ENCODE results near the gene SIL1.

Gene SIL1

DNA sequence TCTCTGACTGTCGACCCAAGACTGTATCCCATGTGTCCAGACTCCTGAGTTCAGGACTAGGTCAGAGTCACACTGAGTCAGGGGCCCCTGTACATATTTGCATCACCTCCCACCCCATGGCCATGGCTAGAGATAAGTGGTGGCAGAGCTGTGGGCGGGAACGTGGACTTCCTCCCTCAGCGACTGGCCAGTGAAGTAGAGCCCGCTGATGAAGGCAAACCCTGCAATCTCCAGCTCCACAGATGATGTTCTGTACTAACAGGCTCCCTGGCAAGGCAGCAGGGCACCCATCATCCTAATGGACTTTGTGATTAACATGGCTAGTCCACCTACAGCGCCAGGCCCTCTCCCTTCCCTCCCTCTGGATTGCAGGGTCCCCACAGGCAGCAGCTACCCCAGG, 212.5 kb downstream of the SIL1 start:
- FAIRE-seq: no peak
- no peak for DNase-seq (ENCODE audit: insufficient read length, low spot score)

DNA sequence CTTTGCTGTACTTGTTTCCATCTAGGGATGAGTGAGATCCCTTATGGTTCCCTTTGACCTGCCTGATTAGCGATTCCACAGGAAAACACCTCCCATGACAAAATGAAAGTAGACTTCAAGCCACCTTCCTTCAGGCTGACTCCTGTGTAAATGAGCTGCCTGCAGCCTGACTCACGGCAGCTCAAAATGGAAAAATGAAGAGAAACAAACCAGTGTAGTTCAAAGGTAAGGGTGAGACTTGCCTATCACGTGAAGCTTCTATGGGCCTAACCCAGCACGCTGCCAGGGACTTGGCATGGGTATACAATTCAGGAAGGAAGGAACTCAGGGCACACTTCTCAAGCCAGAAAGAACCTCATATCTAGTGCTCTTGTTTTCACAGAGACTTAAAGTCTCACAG, 212.9 kb downstream of the SIL1 start:
- TF ChIP-seq POLR2A (IDR thresholded peaks at IDR 0.05; ENCODE audit: low read depth, low read length): no peak
- DNase-seq (ENCODE audit: insufficient read length, low spot score): no peak
- no peak for FAIRE-seq

More for the DNA sequence above, 212.5 kb downstream of the SIL1 start:
- no peak for TF ChIP-seq POLR2A (IDR thresholded peaks at IDR 0.05; ENCODE audit: low read depth, low read length)

DNA sequence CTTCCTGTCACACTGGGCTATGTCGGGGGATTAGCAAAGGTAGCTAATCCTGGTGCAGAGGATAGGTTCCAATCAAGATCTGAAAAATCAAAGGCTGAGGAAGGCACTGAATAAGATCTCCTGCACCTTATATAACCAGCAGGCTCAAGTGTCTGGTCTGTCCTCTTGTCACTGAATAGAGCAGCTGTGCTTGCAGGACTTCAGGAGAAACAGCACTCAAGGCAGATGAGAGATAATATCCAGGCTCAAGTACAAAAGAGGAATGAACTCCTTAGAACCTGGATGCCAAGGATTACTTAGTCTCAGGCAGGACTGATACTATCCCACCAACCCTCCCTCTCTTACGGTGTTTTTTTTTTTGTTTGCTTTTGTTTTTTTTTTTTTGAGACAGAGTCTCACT, 214.2 kb downstream of the SIL1 start:
- DNase-seq (ENCODE audit: insufficient read length, low spot score) (no peak), FAIRE-seq (no peak)
- no peak for TF ChIP-seq POLR2A (IDR thresholded peaks at IDR 0.05; ENCODE audit: low read depth, low read length)

GRCh38 chr5:138981586-138981985, 216.6 kb downstream of the SIL1 start:
- DNase-seq (ENCODE audit: insufficient read length, low spot score) (no peak), FAIRE-seq (no peak)
- no peak for TF ChIP-seq POLR2A (IDR thresholded peaks at IDR 0.05; ENCODE audit: low read depth, low read length)

DNA sequence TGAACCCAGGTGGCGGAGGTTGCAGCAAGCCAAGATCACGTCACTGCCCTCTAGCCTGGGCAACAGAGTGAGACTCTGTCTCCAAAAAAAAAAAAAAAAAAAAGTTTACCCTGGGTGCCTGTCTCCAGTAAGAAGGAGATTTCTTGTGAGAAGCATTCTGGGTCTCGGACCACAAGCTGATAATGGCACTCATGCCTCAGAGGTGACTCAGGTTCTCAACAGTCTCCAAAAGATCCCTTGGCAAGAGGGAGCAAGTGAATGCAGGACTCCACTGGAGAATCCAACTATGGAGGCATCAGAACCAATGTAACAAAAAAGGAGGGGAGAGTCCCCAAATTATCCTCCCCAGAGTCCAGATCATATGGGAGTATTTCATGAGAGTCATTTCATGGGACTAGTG, 217.0 kb downstream of the SIL1 start:
- FAIRE-seq: no peak
- TF ChIP-seq POLR2A (IDR thresholded peaks at IDR 0.05; ENCODE audit: low read depth, low read length): no peak

DNA sequence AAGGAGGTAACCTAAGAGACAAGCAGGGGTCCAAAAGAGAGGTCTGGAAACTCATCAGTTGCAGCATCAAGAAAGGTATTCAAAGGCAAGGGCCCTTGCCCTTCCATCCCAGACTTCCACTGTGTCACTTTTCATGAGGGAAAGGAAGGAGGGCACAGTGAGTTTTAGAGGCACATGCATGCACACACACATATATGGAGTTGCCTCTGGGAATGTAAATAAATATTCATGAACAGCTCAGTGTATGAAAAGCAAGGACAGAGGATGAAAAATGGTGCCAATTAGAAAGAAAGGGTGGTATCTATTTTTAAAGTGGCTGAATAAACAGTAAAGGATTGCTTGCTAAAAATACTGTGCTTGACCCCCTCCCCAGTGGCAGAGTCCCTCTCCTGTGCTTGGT, 217.7 kb downstream of the SIL1 start:
- DNase-seq (ENCODE audit: insufficient read length, low spot score) (no peak), FAIRE-seq (no peak)
- TF ChIP-seq POLR2A (IDR thresholded peaks at IDR 0.05; ENCODE audit: low read depth, low read length): no peak

More for the DNA sequence above, 217.0 kb downstream of the SIL1 start:
- DNase-seq (ENCODE audit: insufficient read length, low spot score): no peak

DNA sequence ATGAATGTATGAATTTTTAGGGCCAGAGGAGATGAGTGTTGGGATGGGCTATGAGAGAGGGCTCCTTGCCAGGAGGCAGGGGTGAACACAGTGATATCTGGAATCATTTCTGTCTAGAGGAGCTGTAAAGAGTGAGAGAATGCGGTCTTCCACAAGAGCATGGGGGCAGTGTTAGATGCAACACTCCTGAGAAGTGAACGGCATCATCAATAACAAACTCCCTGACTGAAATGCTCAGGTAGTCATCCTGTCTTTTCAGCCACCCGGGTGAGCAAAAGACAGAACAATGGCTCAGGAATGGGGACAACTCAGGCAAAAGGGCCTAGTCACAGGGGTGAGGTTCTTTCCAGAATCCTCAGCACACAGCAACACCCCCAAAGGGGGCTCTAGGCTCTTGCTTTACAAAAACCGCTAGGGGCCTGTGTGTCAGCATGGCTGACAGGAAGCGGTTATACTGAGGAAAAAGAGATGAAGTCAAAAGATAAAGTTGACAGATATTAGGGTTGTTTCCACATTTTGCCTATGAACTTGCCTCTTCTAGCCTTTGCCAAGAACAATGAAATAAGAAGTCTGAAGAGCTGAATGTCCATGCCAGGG, 218.4 kb downstream of the SIL1 start:
- TF ChIP-seq POLR2A (IDR thresholded peaks at IDR 0.05; ENCODE audit: low read depth, low read length): no peak
- DNase-seq (ENCODE audit: insufficient read length, low spot score): no peak
- no peak for FAIRE-seq

DNA sequence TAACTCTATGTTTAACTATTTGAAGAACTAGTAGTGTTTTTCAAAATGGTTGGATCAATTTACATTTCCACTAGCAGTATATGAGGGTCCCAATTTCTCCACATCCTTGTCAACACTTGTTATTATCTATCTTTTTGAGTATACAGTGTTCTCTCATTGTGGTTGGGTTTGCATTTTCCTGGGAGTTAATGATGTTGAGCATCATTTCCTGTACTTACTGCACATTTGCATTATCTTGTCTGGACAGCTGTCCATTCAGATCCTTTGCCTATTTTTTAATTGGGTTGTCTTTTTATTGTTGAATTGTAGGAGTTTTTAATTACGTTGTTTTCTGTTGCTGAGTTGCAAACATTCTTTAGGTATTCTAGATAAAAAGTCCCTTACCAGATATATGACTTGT, 219.6 kb downstream of the SIL1 start:
- no peak for FAIRE-seq
- no peak for DNase-seq (ENCODE audit: insufficient read length, low spot score)
- no peak for TF ChIP-seq POLR2A (IDR thresholded peaks at IDR 0.05; ENCODE audit: low read depth, low read length)

DNA sequence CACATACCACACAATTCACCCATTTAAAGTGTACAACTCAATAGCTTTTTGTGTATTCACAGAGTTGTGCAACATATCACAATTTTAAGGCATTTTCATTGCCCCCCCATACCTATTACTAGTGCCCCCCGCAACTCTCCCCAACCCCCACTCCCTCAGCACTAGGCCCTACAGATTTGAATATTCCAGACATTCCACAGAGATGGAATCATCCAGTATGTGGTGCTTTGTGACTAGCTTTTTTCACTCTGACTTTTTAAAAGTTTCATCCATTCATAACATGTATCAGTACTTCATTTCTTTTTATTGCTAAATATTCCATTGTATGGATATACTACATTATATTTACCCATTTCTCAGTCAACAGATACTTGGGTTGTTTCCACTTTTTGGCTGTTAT, 220.1 kb downstream of the SIL1 start:
- no peak for TF ChIP-seq POLR2A (IDR thresholded peaks at IDR 0.05; ENCODE audit: low read depth, low read length)
- DNase-seq (ENCODE audit: insufficient read length, low spot score) (no peak), FAIRE-seq (no peak)

DNA sequence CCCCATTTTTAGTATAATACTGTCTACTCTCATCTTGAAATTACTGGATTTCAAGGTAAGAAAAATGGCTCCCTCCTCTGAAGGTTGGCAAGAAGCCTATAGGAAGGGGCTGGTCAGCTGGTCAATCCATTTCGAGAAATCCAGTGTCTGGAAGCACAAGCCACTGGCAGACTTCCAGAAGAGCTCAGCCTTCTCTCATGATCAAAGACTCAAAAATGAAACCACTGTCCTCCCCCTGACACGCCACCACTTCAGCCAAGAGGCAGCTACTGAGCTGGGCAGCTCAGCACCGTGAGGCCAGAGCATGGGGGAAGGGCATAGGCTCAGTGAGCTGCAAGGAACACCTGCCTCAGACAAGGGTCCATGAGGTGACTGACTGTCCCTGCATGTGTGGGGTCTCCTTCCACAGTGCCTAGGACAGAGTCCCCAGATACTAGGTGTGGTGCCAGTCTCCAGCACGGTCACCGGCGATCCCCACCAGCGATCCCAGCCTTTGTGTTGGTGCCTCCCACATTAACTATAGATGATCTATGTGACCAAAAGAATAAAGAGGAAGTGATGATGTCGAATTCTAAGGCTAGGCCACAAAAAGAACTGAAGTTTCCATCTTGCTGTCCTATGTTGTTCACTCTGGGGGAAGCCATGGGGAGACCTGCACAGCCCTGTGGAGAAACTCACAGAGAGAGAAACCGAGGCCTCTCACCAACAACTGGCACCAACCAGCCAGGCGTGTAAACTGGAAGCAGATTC, 222.9 kb downstream of the SIL1 start:
- no peak for TF ChIP-seq POLR2A (IDR thresholded peaks at IDR 0.05; ENCODE audit: low read depth, low read length)
- FAIRE-seq (no peak), DNase-seq (ENCODE audit: insufficient read length, low spot score) (no peak)

DNA sequence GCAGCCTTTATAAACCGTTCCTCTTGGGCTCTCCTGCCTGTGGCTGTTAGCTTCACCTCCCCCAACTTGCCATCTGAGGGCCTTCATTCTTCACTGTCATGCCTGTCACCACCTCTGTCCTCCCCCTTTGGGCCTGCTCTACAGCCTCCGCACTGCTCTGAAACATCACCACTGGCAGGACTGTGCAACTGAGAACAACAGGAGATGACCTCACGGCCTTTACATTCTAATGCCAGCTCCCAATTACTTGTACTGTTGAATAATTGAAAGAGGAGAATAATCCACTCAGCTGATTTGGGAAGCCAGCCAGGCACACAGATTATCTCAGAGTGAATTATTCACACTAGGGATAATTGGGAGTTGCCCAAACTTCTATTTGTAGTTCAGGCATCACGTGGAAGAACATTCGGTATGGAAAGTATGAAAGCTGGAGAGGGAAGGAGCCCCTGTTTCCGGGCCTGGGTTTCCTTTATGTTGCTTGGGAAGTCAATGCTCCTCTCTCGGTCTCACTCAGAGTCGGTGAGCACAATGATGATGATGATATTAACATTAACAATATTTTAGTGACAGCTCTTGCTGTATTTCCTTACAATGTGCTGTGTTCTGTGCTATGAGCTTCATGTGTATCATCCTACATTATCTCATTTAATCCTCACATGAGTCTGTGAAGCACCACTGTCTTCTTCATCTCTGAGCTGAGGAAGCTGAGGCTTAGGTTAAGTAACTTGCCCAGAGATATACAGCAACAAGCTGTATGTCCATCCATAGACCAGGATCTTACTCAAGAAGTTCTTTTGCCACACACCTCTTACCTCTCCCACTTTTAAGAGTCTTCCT, 223.7 kb downstream of the SIL1 start:
- FAIRE-seq: no peak
- TF ChIP-seq POLR2A (IDR thresholded peaks at IDR 0.05; ENCODE audit: low read depth, low read length): no peak
- no peak for DNase-seq (ENCODE audit: insufficient read length, low spot score)

- TF ChIP-seq POLR2A (IDR thresholded peaks at IDR 0.05; ENCODE audit: low read depth, low read length): no peak
- DNase-seq (ENCODE audit: insufficient read length, low spot score) (no peak), FAIRE-seq (no peak)
Measured at GRCh38 chr5:138972836-138973235, 225.3 kb downstream of the SIL1 start.

DNA sequence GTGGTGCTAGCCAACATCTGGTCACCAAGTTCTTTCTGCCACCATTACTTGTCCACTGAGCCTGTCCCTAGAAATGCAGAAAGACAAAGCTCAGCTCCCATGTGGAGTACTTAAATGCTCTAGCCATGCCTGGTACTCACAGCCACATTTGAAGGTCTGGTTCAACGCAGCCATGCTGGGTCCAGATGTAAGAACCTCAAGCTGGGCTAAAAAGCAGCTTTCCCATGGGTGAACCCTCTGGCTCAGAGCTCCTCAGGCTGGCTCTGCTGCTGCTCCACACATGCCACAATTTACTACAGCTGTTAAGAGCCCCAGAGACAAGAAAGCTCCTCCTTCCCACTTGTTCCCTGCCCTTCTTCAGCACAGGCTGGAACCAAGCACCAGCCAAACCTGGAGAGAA, 225.9 kb downstream of the SIL1 start:
- no peak for DNase-seq (ENCODE audit: insufficient read length, low spot score)
- FAIRE-seq: no peak
- TF ChIP-seq POLR2A (IDR thresholded peaks at IDR 0.05; ENCODE audit: low read depth, low read length): no peak

DNA sequence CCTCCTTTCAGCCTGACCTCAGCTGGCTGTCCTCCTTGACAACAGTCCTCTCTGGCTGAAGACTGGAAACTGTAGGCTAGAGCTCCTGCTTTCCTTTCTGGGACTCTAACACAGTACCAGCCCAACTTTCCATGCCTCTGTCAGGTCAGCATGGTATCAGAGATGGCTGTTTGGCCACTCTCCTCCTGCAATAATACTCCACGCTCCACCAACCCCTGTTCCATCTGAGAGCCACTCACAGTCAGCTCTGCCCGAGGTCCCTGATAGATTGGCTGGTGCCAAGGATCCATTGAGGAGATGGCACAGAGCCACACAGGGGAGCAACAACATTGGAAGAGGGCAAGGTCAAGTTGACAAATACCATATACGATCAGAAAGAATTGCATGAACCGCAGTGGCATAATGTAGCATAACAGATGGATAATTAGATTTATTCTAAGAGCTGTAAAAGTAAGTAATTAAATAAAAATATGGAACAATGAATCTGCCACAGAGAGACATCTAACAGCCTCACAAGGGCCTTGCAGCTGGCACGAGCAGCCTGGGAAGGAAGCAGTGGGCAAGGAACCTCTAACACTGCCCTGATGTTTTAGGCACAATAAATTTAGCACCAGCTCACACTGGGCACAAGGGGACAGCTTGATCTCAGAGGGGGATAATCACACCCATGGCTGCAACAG, 228.7 kb downstream of the SIL1 start:
- FAIRE-seq (no peak), DNase-seq (ENCODE audit: insufficient read length, low spot score) (no peak)
- no peak for TF ChIP-seq POLR2A (IDR thresholded peaks at IDR 0.05; ENCODE audit: low read depth, low read length)

Data from H54 (cell line).